Adrenal gland (tissue), 12 donors: ENCODE data around the gene TFAP2E. TPM values are rescaled to one million over a fixed set of nuclear protein-coding genes. Genes with fewer than 3 reads are reported as not detected.

Source experiments
- DNase-seq, 7 donors: peaks; one replicate each; pipeline ENCODE4 v3.0.0-alpha.2; 2019 to 2020
- H3K27ac ChIP-seq, 5 donors: fragments of 200-600 bp; sonication (generic) in 4 of 5; 1 replicate in 3 of 5; 2 replicates in 2 of 5; pipeline versions ENCODE4 v1.5.1 to v1.8.0; 2016 to 2020; ENCODE audit warnings: mild to moderate bottlenecking in 1 of 5
- H3K27me3 ChIP-seq: fragments of 200-600 bp; 2 replicates; pipeline ENCODE4 v1.8.0; 2021
- H3K36me3 ChIP-seq, 2 donors: fragments of 200-600 bp; replicated peaks in 1 of 2; 1 replicate in 1 of 2; 2 replicates in 1 of 2; pipeline versions ENCODE4 v1.5.1 to v1.8.0; 2018 to 2022
- H3K4me1 ChIP-seq, 2 donors: fragments of 200-600 bp; replicated peaks in 1 of 2; 1 replicate in 1 of 2; 2 replicates in 1 of 2; pipeline versions ENCODE4 v1.5.1 to v1.8.0; 2018 to 2021
- H3K4me3 ChIP-seq, 4 donors: fragments of 200-600 bp; sonication (generic) in 3 of 4; one replicate each; pipeline ENCODE4 v1.5.1; 2016 to 2018
- H3K9me3 ChIP-seq, 3 donors: fragments of 200-600 bp; sonication (generic) in 1 of 3; replicated peaks in 1 of 3; 1 replicate in 2 of 3; 2 replicates in 1 of 3; pipeline versions ENCODE4 v1.5.1 to v1.8.0; 2016 to 2021
- POLR2A ChIP-seq, 2 donors: fragments of 450-650 bp; IDR thresholded peaks; one replicate each; pipeline ENCODE4 v1.6.1; 2017; ENCODE audit warnings: antibody characterized with exemption in 2 of 2, mild to moderate bottlenecking in 2 of 2, moderate library complexity in 1 of 2
- WGBS, 4 donors: extraction: QIAGEN DNeasy Blood & Tissue Kit in 2 of 4; methylation state at CpG; one replicate each; pipeline versions ENCODE4 v1.1.5 to v1.1.7; 2013 to 2017; 5-methylcytosine and 5-hydroxymethylcytosine counted together
- intact Hi-C, 2 donors: fragments of 100-400 bp; cut with DNase I; formaldehyde crosslinking; loops; one replicate each; pipeline versions ENCODE4 v1.14.1 to v1.15.0; 2022 to 2023
- polyA plus RNA-seq, 3 donors: library from polyadenylated mRNA; stranded (reverse); fragments of 200-250 nt in 2 of 3; fragments of 350-450 nt in 1 of 3; fragmentation: Illumina TruSeq in 1 of 3; extraction: RNeasy Lipid Tissue Mini Kit (QIAGEN cat#74804) in 1 of 3; gene quantifications; one replicate each; pipeline ENCODE4 v1.2.3, GENCODE V29; 2013 to 2014
- total RNA-seq, 9 donors: library from RNA; depleted of rRNA in 4 of 9; stranded (reverse); fragments of >200 nt in 4 of 9; fragments of 120-200 nt in 1 of 9; fragmentation: NEBNext Ultra II Directional in 1 of 9; extraction: Animal tissue kit (Norgen Biotek cat#: 25700) in 1 of 9; gene quantifications; one replicate each; pipeline versions ENCODE4 v1.1.0 to v1.2.4, GENCODE V29; 2013 to 2023
- TF ChIP-seq, protein P1 (sequence below), 6 experiments: fragments of 450-650 bp in 4 of 6; fragments of 200-600 bp in 2 of 6; sonication (generic) in 1 of 6; IDR thresholded peaks; 1 replicate in 5 of 6; 2 replicates in 1 of 6; pipeline versions ENCODE4 v1.5.1 to v1.8.0; 2016 to 2021; ENCODE audit warnings: antibody characterized with exemption in 6 of 6, mild to moderate bottlenecking in 2 of 6, moderate library complexity in 1 of 6
- donor health status: healthy with polysubstance abuse.
- donor health status: Bipolar disorder and iron deficiency.
- donor health status: DM: yes; HTN: yes; CAD: no.
- donor health status: DM: no; HTN: no; CAD: no.
- donor health status: DM: no; HTN: no; CAD: no.
- donor health status: DM: yes; HTN: yes; CAD: no.

TFAP2E gene
- total and polyA plus RNA-seq, 12 donors, result 0.21 to 2.1 (median 0.53) TPM; not detected in 4

DNA sequence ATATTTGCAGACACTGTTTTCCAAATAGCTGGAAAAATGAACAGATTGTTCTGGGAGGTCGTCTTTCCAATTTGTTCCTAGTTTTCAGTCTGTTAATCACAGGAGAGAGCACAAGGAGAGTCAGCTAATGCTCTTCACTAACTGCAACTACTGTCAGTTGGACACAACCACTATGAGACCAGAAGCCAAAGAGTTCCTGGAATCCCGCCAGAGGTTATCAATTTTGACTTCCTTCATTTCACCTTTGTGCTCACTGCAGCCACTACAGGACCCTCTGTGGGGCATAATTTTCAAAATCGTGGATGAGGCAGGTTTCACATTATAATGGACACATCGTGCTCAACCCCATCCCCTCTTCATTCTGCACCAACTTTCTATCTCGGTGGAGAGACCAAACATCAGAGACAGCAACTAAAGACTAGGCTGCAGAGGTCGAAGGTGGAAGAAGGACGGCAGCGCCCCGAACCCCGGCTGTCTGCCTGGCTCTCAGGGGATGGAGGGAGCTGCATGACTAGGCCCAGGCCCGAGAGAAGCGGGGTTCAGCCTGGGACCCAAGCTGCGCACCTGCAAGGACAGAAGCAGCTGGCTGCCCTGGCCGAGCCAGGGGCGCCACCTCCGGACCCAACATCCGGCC, 16.5 kb upstream of the TFAP2E start:
- Histone ChIP-seq H3K27me3 (no peaks in the 10 kb centered on the region), H3K4me3 (peak overlapping the region; percentile 25 to 94 (median 74)), H3K27ac (peak overlapping the region; percentile 89 to 99 (median 94)), H3K4me1 (peaks cover 28 to 63% of the 10 kb centered on the region in 2 donors), H3K9me3 (no peaks in the 10 kb centered on the region), H3K36me3 (peaks cover 0 to 15% of the 10 kb centered on the region in 2 donors)
- intact Hi-C loops, result loop anchor here in 1 of 2 donors (5.0 kb wide), 1 partner anchor 104 kb away; no protein-coding TSS in a partner anchor
- no peak for DNase-seq
- TF ChIP-seq POLR2A (IDR thresholded peaks at IDR 0.05), result no peak
- TF ChIP-seq, protein P1, sequence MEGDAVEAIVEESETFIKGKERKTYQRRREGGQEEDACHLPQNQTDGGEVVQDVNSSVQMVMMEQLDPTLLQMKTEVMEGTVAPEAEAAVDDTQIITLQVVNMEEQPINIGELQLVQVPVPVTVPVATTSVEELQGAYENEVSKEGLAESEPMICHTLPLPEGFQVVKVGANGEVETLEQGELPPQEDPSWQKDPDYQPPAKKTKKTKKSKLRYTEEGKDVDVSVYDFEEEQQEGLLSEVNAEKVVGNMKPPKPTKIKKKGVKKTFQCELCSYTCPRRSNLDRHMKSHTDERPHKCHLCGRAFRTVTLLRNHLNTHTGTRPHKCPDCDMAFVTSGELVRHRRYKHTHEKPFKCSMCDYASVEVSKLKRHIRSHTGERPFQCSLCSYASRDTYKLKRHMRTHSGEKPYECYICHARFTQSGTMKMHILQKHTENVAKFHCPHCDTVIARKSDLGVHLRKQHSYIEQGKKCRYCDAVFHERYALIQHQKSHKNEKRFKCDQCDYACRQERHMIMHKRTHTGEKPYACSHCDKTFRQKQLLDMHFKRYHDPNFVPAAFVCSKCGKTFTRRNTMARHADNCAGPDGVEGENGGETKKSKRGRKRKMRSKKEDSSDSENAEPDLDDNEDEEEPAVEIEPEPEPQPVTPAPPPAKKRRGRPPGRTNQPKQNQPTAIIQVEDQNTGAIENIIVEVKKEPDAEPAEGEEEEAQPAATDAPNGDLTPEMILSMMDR (IDR thresholded peaks at IDR 0.05), result no peak
- 1 to 3% (median 2%) methylated on average over 10 to 17 of the region's 17 CpGs for WGBS, 4 donors

DNA sequence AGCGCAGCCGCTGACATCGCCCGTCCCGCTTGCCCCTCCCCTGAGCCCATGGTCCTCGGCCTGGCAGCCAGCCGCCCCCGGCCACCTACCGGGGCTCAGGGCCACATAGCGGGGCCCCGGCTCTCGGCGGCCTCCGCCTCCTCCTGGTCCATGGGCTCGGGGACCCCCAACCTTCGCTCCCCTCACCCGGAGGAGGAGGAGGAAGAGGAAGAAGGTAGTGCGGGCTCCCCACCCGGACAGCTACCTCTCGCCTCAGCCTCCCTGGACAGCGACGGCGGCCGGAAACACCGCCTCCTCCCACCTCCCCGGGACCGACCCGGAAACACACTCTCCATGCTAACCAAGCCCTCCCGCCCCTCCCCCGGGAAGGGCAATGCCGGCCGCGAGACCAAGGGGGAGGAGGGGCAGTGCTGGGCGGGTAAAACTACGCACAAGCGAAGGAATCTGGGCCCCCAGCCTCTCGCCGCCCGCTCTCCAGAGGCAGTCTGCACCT, 15.9 kb upstream of the TFAP2E start, which contains the start of gene KIAA0319L:
Gene KIAA0319L (minus strand): TSS at position 286 of the 493 bp plus-strand sequence. CDS start 2,912 bp downstream, outside the sequence.
- 0 to 1% (median 0%) methylated on average over 3 to 39 of the region's 39 CpGs for WGBS, 4 donors
- intact Hi-C loops, result loop anchor here in 1 of 2 donors (5.0 kb wide), 1 partner anchor 105 kb away; no protein-coding TSS in a partner anchor
- DNase-seq, result peak; percentile 89 to 94 (median 91)

DNA sequence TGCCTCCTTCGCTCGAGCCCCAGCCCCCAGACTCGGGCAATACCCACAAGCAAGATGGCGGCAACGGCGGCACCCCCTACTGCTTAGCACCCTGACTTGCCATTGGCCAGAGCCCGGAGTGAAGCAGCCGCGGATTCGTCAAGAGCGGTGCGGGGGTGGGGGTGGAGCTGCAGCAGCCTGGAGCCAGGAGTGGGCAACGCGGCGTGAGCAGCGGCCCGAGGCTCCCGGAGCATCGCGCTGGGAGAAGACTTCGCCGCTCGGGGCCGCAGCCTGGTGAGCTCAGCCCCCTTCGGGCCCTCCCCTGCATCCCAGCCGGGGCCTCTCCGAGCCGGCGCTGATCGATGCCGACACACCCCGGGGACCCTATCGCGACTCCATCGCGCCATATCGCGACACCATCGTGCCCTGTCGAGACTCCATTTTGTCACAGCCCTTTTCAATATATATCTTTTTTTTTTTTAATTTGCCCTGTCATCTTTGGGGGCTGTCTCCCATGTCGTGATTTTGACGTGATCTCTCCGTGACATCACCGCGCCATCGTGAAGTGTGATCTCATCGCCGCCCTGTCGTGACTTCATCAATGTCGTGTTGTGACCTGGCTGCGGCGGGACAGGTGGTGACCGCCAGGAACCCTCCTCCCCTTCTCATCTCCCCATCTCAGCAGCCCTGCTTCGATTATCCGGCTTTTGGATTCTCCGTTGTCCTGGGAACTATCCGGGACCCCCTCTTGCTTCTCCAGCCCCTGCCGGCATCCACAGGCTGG, 15.3 kb upstream of the TFAP2E start, which contains the start of gene NCDN:
Gene NCDN (plus strand): TSS at position 189 of the 763 bp plus-strand sequence. CDS start 392 bp downstream, at position 581.
- peaks cover 0 to 12% of the 10 kb centered on the region in 2 donors for H3K36me3 ChIP-seq
- H3K4me3 ChIP-seq, result peak within 1 kb of the TSS; percentile 25 to 94 (median 74)
- 0 to 2% (median 0%) methylated on average over 27 to 58 of the region's 58 CpGs for WGBS, 4 donors
- TF ChIP-seq, protein P1 (IDR thresholded peaks at IDR 0.05), result no peak
- peak in 1 of 2 donors; percentile 58 for TF ChIP-seq POLR2A (IDR thresholded peaks at IDR 0.05)
- peak; percentile 96 to 99 (median 98) for DNase-seq
- peaks cover 28 to 62% of the 10 kb centered on the region in 2 donors for H3K4me1 ChIP-seq
- peak within 1 kb of the TSS; percentile 89 to 99 (median 94) for H3K27ac ChIP-seq
- intact Hi-C loops, result loop anchor here in 1 of 2 donors (5.0 kb wide), 1 partner anchor 105 kb away; no protein-coding TSS in a partner anchor
- no peaks in the 10 kb centered on the region for H3K27me3 ChIP-seq
- no peaks in the 10 kb centered on the region for H3K9me3 ChIP-seq

More for the DNA sequence above, 15.9 kb upstream of the TFAP2E start, which contains the start of gene KIAA0319L:
- peak within 1 kb of the TSS; percentile 25 to 94 (median 74) for H3K4me3 ChIP-seq
- peak within 1 kb of the TSS; percentile 89 to 99 (median 94) for H3K27ac ChIP-seq
- H3K36me3 ChIP-seq, result peaks cover 0 to 14% of the 10 kb centered on the region in 2 donors
- peaks cover 28 to 63% of the 10 kb centered on the region in 2 donors for H3K4me1 ChIP-seq
- no peaks in the 10 kb centered on the region for H3K27me3 ChIP-seq
- TF ChIP-seq, protein P1 (IDR thresholded peaks at IDR 0.05), result no peak
- TF ChIP-seq POLR2A (IDR thresholded peaks at IDR 0.05), result peak in 1 of 2 donors; percentile 64
- no peaks in the 10 kb centered on the region for H3K9me3 ChIP-seq
